Hippocampal formation (tissue), 2 donors: ENCODE results near the gene FNDC3B.

ENCODE experiments used
- DNase-seq, 2 donors: peaks; one replicate each; lab custom pipeline; 2025; lab: John Stamatoyannopoulos, UW

FNDC3B gene

DNA sequence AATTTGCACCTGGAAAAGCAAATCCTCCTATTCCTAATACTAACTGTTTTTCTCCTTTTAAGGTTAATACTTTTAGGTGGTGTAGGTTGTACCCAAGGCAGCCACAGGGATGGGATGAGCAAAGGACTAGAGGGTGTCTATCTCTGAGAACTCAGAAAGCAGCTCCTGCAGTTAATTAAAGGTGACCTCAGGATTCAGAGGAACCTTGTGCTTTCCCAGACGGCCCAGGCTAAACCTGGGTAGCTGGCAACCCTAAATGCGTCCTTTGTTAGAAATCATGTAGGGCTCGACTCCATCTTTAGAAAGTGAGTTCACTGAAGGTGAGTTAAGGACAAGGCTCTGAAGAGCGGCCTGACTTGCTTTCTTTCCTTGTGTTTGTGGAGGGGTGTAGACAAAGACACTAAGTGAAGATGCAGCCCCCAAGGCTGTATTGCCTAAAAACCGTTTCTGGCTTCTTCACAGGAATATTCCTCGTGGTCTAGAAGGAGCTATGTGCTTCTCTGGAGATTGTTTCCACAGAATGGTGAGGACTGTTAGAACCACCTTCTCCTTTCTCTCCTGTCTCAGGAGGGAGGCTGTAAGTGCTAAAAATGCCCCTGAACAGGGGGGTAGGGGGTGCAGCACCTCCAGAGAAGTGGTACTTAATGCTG, 14.9 kb downstream of the FNDC3B start:
- DNase-seq = no peak

DNA sequence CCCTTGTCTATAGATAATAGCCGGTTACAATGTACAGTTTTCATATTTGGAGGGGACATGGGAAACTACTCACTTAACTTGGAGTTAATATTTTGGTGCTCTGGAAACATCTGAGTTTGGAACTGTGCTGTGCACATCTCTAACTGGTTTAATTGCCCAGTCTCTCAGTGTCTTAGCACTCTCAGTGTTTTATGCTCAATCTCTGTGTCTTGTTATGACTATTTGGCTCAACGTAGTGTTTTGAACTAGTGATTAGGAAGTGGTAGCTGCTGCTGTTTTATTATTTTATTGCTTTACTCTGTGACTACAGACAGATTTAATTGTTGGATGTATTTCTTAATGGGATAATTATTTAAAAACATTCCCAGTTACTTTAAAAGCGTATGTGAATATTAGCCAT, 17.0 kb downstream of the FNDC3B start:
- DNase-seq = no peak

DNA sequence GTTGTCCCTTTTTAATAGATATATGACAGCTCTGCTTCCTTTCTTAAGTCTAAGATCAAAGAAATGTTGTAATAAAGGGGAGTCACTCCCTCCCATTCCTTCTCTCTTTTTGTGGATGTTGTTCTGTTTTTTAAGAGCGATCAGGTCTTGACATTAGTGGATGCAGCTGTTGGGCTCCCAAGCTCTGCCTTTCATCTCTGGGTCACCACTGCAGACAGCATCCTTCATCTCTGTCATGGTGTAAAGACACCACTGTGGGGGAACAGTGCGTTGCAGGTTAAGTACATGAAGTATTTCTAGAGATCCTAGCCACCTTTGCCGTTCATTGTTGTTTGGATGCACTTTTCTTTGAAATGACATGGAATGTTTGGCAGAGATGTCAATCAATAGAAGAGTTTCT, 17.7 kb downstream of the FNDC3B start:
- DNase-seq = no peak

DNA sequence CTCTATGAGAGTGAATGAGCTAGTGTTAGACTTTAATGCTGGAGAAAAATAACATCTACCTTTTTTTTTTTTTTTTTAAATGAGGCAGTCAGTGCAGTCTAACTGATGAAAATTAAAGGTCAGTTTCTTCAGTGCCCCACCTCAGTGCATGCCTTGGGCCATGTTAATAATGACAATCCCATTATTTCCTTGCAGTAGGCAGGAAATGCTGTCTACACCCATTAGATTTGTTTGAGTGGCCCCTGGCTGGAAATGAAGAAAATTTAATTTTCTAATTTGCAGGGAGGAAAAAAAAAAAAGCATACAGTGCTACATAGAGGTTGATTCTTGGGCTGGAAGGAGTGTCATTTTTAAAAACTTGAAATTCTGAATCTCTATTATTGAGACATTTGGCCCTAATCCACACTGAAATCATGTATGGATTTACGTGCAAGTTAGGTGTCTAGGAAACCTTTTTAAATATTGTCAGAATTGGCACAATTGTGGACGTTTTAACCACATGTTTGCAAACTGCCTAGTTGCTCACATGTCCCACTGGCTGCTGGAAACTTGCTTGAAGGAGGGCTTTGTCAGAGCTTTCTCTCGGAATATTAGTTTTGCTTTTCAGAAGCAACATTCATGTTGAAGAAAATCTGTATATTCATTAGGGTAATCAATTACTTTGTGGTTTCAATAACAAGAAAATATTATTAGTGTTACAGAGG, 18.4 kb downstream of the FNDC3B start:
- DNase-seq = no peak

DNA sequence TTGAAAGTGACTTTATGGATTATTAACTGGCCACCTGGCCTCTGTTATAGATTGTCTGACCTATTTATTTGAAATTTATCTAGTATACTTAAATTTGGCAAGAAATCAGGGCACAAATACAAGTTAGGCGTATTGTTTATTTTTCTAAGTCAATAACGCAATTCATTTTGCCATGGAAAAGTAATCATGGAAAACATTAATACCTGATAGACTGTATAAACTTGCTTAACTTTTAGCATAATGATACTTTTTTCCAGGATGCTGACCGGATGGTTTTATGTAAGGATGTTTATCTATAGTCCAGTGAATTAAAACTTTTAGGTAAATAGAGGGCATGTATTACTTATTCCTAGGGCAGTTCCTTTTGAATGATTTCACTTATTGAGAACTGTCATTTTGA, 20.2 kb downstream of the FNDC3B start:
- no peak for DNase-seq

DNA sequence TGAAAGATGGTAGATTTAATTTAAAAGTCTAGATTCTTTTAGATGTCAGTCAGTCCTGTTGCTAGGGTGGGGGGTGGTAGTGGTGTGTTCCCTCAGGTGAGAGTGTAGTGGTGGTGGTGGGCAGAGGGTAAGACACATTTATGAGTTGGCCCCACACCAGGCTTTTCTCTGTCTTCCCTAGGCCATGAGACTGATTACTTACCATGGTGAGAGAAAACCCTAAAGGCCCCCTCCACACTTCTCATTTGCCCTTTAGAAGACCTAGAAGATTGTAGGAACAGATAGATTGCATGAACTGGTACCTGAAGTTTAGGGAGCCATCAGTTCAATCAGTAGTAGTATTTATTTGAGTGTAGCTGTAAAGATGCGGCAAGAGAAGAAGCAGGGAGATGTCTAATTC, 20.9 kb downstream of the FNDC3B start:
- no peak for DNase-seq

DNA sequence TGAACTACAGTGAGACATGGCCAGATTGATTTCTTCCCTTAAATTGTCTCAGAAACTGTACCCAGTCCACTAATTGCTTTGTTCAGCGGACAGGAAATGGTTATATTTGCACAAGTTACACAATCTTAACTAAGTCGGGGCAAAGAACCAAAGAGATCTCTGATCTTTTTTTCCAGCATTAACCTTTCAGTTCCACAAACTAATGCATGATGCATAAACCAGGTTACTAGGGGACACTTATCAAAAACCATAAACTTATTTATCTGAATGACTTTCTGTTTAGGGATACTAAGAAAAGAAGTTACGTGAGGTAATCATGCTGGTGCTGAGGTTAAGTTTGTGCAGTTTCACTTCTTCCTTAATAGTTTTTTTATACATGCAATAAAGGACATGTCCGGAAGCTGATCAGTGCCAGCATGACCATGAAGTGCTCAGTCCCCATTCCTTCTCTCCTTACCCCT, 22.4 kb downstream of the FNDC3B start:
- DNase-seq = no peak

DNA sequence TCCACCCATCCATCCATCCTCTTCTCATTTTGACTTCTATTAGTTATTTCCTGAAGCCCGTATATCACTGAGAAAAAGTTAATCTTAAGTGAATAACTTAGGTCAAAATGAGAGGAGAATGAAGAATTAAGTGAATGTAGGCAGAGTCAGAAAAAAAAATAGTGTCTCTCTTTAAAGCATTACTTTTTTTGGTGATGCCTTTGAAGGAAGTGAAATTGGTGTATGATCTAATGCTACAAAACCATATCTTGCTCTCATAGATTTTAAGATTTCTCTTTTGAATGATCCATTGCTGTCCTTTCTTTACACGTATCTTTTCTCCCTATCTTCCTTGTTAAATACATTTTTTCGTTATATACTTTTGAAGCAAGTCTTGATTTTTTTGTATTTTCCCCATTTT, 23.4 kb downstream of the FNDC3B start:
- DNase-seq = no peak

DNA sequence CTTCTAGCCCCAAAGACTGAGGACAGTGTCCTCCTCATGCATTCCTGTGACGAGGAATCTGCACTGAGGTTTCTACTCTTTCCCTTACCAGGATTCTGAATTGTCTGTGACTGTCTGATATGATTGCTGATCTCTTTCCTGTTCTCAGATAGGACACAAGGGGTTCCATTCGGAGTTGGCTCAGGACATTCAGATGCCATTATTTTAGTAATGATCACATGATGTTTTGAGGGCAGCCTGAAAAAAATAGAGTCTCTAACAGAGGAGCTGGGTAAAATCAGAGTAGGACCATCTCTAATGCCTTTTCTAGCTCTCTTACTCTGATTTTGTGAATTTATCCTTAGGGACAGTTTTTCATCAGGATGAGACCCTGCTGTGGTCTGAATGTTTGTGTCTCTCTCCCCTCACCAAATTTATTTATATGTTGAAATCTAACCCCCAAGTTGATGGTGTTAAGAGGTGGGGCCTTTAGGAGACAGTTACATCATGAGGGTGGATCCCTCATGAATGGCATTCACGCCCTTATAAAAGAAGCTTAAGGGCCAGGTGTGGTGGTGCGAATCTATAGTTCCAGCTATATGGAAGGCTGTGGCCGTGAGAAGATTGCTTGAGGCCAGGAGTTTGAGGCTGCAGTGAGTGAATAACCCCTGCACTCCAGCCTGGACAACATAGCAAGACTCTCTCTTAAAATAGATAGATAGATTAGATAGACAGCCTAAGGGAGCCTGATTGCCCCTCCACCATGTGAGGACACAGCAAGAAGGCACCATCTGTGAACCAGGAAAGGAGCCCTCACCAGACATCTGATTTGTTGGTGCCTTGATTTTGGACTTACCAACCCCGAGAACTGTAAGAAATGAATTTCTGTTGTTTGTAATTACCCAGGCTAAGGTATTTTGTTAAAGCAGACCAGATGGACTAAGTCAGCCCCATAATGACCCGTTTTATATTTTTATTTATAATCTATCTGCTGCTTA, 24.4 kb downstream of the FNDC3B start:
- DNase-seq = no peak

DNA sequence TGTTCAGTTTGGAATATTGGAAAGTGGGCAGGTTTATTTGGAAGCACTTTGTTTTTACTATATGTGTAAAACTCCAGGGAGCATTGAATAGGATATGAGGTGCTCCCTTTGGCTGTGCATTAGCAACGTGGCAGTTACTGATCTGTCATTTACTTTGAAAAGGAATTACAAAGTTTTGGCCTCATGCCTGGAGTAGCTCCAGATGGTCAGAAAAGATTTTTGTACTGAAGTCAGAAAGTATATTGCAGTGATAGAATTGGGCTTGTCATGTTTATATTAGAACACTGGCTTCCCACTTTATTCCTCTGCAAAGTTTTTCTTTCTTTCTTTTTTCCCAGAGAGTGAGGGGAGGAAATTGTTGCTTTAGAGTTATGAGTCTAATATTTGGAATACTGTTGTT, 26.1 kb downstream of the FNDC3B start:
- DNase-seq = no peak

DNA sequence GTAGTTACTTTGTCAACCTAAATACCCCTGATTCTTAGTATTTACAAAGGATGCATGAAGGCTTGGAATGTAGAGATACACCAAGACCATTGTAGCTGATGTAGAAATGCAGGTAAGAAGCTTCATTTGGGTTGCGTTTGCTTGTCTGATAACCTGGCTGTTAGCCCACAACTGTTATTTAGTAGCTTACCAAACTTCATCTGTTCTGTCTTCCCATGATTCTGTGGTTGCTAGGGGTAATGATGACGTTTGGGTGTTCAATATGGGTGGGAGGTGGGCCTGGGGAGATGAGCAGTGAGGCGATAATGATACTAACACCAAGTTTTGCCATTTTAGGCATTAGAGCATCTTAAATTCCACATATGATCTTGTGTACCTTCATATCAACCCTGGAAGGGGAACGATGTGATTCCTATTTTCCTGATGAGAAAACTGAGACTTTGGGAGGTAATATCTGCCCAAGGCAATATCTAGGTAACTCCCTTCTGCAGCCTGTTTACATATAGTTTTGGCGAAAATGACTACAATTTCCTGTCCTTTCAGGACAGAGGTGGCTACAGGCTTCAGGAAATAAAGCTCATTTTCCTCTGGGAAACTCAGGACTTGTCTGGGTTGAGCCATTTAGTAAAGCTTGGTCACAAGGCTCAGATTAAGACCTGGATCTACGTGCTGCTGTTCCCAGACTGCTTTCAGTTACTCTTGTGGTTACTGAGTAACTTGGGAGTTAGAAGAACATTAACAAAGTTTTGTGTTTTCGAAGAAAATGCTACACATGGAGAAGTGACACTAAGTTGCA, 26.8 kb downstream of the FNDC3B start:
- DNase-seq = no peak

DNA sequence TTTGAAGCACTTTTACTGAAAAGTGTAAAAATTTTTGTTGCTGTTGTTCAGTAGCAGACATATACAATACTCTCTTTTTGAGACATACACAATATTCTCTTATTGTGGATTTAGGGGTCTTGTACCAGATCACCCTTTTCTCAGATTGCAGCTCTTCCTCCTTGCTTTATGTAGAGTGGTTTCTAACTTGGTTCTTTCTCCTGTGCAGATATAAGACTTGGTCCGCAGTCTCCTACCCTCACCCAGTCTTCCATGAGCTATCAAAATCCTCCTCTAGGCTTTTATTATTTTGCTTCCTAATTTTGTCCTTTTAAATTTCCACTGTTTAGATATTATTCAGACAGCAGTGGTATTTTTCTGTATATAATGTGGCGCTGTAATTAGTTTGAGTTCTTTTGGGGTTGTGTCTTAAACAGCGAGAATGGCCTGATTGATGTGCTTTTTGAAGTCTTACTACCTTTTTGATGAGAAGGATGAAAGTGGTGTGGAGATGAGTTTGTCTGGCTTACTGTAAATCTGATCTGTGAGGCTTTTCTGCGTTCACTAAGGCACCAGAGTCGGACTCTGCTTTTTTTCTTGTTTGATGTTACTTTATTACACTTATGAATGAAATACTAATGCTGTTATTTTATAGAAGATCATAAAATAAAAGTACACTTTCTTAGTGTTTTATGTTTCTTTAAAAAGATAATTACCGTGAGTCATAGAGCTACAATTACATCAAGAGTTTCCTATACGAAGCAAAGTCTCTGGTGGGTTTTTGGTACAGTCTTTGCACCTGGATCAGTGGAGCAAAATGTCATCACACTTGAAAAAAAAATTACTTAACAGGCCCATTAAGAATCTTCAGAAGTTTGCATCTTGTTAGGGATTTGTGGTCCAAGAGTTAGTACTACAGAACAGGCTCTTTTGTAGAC, 27.8 kb downstream of the FNDC3B start:
- DNase-seq = no peak

DNA sequence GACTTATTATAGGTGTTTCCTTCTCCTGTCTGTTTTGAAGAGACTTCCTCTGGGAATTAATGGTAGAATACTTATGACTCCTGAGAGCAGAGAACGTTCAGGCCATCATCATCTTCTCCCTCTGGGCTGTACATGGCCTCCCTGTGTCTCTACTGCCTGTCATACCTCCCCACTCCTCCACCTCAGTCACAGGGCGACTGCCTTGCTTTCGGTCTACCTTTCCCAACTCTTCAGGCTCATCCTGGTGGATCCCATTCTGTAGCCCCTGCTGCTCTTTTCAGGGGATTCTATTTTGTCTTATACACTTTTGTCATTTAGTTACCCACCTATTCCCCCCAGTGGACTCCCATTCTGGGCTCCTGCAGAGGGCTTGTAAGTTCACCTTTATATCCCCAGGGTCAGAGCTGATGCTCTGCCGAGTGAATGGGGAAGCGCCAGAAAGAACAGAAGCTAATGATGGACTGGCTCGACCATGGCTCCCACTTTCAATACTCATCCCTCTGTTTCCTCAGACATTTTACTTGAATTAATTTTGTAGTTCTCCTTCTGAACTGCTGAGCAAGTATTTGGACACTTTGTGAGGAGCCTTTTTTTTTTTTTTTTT, 28.6 kb downstream of the FNDC3B start:
- no peak for DNase-seq

DNA sequence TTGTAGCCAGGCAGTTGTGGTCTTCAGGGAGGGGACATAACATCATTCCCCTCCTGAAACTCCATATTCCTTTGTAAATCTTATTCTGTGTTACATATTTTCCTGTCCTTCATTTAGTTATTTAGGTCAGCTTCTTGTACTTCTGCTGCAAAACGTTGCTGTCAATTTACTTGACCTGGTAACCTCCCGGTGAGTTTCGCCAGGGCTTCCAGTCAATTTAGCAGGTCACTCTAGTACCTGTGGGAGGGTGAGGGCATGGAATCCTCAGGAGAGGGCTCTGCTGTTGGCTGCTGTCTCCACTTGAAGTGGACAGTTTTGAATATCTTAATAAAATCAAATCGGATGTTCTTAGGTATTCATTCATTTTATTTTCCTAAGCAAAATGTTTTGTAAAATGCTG, 29.6 kb downstream of the FNDC3B start:
- DNase-seq = no peak

DNA sequence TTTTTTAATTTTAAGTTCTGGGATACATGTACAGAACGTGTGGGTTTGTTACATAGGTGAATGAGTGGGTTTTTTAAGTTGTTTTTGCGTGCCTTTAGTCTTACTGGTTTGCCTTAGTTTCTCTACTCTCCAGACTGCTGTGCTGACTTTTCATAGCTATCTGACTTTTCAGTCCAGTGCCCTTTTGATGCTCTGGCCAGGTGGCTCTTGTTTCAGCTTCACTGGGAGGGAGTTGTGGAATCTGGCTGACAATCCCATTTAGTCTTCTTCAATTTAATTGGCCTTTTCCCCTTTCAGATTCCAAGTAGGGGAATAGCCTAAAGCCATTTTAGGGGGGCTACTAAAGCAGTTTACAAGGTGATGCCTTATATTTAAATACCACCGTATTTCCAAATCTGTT, 30.1 kb downstream of the FNDC3B start:
- DNase-seq = no peak

DNA sequence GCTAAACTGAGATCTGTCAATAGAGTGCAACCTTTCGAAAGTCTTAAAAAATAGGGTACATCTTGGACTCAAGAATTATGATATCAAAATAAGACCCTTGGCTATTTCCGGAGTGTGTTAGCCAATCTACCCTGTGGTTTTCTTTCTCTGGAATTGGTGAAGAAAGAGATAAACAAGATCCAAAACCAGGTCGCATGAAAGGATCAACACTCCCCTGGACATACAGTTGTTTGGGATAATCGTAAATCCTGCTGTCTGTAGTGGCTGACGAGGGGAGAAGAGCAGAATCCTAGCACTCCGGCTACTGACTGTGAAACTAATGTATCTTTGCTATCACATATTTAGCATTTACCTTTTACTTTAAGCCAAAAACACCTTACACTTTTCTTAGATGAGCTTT, 30.9 kb downstream of the FNDC3B start:
- no peak for DNase-seq

DNA sequence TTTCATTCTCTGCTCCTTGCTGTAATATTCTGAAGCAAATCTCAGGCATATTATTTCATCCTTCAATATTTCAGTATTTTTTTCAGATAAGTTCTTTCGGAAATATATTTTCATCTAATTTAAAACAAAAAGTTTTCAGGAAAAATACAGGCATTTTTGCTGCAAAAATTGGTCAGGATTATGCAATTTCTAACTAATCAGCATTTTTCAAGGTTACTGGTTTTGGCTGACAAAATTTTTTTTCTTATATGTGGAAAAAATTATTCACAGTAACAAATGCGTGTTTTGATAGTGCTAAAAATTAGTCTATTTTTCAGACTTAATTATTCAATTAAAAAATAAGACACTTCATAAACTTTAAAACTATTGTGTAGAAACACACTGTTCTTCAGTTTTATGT, 31.4 kb downstream of the FNDC3B start:
- DNase-seq = no peak

DNA sequence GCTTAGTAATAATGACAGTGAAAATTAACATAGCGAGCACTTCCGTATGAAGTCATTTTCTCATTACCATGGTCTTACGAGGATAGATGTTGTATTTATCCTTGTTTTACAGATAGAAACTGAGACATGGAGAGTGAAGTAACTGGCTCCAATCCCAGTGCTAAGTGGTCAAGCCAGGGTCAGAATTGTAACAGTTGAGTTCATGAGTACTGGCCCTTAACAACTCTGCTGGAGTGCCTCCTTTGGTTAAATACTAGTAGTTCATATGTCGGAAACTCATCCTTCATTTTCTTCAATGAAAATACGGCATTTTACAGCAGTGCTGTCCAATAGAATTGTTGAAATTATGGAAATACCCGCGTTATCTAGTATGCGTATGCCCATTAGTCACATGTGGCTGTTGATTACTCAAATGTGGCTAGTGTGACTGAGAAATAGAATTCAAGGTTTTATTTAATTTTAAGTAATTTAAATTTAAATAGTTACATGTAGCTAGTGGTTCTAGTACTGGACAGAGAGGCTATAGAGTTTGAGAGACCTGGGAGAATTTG, 32.5 kb downstream of the FNDC3B start:
- DNase-seq = no peak

DNA sequence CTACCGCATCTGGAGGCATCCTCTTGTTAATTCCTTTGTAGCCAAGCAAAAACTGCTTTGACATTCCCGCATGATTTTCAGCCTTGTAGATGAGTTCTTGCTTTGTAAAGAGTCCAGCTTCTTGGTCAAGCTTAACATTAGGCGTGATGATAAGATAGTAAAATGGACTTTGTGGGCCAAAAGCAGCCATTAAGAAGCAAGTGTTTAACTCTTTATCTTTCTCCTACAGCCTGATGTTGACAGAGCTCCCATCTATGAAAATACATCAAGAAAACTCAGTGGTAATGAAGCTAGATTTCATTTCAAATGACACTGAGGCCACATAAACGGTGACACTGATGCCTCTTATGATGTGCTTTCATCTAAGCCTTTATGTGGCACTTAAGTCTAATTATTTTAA, 33.2 kb downstream of the FNDC3B start:
- no peak for DNase-seq
